AG20443 (cell line): ENCODE results near the gene CARD19.
A peak's percentile ranks its signal among the peaks of the same experiment; 100 is the strongest.
"Not testable (repeated sequence)": the region's sequence is repeated elsewhere in the genome, so short reads cannot be mapped to it uniquely, and the experiment has no call there.

Experiments
- DNase-seq: peaks from one replicate; pipeline ENCODE4 v3.0.0; 2012; ENCODE audit warnings: low spot score, mixed read lengths

The CARD19 gene

GRCh38 chr9:93107151-93107824, 11.3 kb downstream of the CARD19 start:
- no peak for DNase-seq

- DNase-seq: no peak
These were observed 11.8 kb downstream of the CARD19 start for GRCh38 chr9:93107825-93108161.

- DNase-seq: no peak
These were observed 12.4 kb downstream of the CARD19 start for GRCh38 chr9:93108291-93109041.

GRCh38 chr9:93110311-93110855, 14.4 kb downstream of the CARD19 start:
- DNase-seq: no peak

- no peak for DNase-seq
These were observed 15.0 kb downstream of the CARD19 start for GRCh38 chr9:93111001-93111370.

GRCh38 chr9:93111371-93112115, 15.5 kb downstream of the CARD19 start:
- DNase-seq: no peak

GRCh38 chr9:93112116-93112863, 16.3 kb downstream of the CARD19 start:
- DNase-seq: no peak

GRCh38 chr9:93112864-93113389, 16.9 kb downstream of the CARD19 start:
- no peak for DNase-seq

GRCh38 chr9:93114169-93114983, 18.4 kb downstream of the CARD19 start:
- no peak for DNase-seq

GRCh38 chr9:93114984-93115335, 18.9 kb downstream of the CARD19 start:
- no peak for DNase-seq

GRCh38 chr9:93115486-93116071, 19.6 kb downstream of the CARD19 start:
- no peak for DNase-seq

- peak; percentile 77 for DNase-seq
These were observed 20.3 kb downstream of the CARD19 start for GRCh38 chr9:93116072-93116961.

- DNase-seq: not testable (repeated sequence)
These were observed 21.5 kb downstream of the CARD19 start for GRCh38 chr9:93117521-93117920.

GRCh38 chr9:93117924-93118862, 22.2 kb downstream of the CARD19 start:
- no peak for DNase-seq

GRCh38 chr9:93118863-93119702, 23.1 kb downstream of the CARD19 start:
- DNase-seq: no peak

- DNase-seq: no peak
These were observed 23.6 kb downstream of the CARD19 start for GRCh38 chr9:93119703-93119952.

GRCh38 chr9:93119953-93120845, 24.2 kb downstream of the CARD19 start:
- DNase-seq: peak; percentile 93
